HG02885 (cell line): ENCODE results near the gene SUCLG2.

Experiments used
- ATAC-seq: cut with Tn5 transposase; IDR thresholded peaks from one replicate; pipeline ENCODE4 v1.9.1; 2021; ENCODE audit warnings: mild to moderate bottlenecking; ENCODE audit not compliant: unreplicated experiment, poor library complexity

Gene SUCLG2

DNA sequence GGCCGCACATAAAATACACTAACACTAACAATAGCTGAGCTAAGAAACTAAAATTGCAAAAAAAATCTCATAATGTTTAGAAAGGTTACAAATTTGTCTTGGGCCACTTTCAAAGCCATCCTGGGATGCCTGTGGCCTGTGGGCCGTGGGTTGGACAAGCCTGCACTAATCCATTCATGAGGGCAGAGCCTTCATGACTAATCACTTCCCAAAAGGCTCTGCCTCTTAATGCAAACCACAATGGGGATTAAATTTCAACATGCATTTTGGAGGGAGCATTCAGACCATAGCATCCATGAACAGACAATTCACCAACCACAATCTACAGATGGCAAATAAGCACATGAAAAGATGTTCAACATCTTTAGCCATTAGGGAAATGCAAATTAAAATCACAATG, 128.2 kb downstream of the SUCLG2 start:
- no peak for ATAC-seq

DNA sequence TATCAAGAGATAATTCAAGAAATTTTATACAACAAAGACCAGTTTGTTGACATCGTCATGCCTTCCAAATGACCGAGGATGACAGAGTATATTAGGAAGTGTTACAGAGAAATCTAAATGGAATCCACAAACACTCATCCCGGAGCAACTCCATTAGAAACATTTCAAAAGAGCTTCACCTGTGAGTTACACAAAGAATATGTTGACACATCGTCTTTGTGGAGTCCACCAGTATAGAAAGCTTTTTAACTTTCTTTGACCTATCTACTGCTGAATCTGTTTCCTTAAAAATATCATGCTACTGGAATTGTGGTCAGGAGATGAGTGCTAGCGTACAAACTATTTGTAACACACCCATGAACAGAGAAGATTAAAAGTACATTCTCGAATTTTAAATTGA, 130.4 kb downstream of the SUCLG2 start:
- no peak for ATAC-seq

DNA sequence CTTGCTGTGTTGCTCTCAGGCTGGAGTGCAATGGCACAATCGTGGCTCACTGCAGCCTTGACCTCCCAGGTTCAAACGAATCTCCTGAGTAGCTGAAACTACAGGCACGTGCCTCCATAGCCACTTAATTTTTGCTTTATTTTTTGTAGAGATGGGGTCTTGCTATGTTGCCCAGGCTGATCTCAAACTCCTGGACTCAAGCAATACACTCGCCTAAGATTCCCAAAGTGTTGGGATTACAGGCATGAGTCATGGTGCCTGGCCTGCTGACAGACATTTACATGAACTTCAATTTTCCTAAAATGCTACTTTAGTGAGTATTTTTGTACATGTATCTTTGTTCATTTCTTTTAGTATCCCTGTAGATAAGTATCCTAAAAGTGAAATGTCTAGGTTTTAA, 132.3 kb downstream of the SUCLG2 start:
- no peak for ATAC-seq

DNA sequence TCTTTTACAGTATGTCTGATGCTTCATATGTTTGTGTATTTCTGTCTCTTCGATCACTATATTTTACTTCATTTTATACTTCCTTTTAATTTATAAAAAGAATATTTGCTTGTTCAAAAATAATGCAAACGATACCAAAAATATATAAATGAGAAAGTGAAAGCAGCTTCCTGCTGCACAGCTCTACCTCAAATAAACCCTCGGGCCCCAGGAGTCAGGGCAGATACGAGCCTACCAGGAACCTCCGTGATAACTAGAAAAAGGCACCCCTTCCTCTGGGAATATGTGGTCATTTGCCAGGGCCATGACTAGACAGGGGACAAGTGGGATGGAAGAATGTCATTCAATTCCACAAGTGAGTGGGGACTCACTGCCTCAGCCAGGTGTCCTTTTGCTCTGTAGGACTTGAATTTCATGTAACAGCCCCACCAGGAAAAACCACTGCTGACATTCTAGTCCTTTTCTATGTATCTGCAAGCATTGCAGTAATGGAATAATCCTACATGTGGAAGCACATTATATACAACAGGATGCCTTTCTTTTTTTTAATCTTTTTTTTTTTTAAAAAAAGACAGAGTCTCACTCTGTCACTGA, 133.3 kb downstream of the SUCLG2 start:
- peak; percentile 73 for ATAC-seq

DNA sequence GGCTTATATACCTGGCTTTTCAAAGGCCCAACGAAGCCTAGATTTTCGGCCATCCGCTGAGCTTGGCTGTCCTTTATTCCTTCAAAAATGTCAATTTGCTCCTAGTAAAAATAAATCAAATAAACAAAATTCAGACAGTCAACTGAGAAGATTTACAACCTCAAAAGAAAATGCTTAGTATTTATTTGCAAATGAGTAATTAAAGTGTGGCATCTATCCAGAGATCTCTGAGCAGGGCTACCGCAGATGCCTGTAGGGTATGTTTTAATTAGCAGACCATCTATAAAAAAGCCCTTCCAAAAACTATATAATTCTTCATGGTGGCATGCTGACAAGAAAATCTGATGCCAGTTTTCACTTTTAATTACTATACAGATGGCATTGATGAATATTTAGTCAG, 136.2 kb downstream of the SUCLG2 start:
- no peak for ATAC-seq

DNA sequence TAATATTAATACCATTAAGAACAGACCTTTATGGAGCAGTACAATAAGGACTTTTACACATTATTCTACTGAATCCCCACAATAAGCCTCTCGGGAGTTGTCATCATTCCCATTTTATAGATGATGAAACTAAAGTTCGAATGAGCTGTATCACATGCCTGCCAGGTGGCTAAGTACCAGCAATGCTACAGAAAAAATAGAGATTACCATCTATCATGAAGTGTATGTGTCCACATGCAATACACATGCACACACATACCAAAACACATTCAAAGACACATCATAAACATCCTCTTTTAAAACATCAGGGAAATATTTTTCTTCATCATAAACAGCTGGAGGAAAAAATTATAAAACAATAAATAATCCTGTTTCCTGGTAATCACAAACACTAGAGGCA, 136.6 kb downstream of the SUCLG2 start:
- ATAC-seq, result no peak

DNA sequence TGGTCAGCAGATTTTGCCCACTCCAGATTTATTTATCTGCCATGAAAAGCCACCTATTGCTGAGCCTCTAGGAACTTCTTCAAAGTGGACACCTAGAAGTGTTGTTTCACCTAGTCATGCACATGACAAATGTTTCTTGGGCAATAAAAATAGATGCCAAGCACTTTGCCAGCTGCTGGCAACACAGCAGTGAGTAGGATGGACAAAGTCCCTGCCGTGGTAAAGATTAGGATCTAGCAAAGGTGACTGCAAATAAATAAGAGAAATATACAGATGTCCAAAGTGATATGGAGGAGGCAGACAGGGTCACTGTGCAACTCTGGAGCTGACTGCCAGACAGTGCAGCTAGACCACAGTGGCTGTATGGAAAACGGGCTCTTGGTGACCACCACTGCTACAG, 137.9 kb downstream of the SUCLG2 start:
- ATAC-seq, result no peak

DNA sequence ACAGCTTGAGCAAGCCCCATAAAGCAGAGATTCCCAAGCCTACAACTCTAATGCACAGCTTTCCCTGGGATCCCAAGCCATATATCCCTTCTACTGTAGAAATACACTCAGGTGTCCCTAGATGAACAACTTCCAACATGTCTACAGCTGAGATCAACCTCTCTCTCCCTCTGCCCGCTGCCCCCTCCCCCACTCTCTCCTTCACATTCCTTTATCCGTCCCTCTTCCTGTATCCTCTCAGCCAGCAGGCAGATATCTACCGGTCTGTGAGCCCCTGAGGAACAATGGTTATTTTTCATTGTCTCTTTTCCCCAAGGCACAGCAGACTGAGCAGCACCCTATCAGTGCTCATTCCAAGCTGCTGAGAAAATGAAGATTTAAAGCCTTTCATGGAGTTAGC, 138.6 kb downstream of the SUCLG2 start:
- ATAC-seq, result no peak

DNA sequence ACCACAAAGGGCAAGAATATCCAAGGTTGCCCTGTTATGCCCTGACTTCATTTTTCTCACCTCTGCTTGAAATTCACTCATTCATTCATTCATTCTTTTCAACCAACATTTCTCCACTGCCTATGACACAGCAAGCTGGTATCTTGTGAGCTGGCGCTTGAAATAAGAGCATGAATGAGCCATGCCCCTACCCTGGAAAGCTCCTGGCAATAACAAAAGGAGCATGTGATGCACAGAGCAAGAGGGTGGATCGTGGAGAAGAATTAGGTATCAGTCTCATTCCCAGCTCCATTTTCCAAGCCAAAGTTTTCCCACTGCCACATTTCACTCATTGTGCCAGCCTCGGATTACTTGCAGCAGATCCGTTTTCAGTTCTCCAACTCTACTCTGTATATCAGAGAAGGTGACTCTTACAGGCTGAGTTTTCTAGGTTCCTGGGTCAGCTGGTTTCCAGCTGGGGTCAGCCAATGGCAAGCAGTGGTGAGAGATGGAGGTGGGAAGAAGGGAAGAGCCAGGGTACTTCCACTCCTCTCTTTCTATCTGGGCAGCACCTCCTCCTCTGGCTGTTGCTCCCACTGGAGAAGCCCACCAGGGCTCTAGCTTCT, 144.8 kb downstream of the SUCLG2 start:
- ATAC-seq, result no peak

DNA sequence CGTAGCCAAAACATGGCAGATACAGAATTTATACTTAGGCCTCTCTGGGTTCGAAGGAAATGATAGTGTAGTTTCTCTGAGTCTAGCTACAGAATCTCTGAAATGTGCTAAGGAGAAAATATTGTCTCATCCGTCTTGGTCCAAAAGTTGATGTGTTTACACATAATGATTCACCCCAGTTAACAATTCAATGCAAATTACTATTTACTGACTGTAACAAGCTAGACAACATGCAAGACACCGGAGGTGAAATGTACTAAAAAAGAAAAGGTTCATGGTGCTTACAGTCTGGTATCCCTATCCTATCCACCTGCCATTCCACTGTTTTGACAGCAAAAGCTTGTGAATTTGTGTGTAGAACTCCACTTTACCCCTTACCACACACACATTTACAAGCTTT, 146.8 kb downstream of the SUCLG2 start:
- no peak for ATAC-seq

DNA sequence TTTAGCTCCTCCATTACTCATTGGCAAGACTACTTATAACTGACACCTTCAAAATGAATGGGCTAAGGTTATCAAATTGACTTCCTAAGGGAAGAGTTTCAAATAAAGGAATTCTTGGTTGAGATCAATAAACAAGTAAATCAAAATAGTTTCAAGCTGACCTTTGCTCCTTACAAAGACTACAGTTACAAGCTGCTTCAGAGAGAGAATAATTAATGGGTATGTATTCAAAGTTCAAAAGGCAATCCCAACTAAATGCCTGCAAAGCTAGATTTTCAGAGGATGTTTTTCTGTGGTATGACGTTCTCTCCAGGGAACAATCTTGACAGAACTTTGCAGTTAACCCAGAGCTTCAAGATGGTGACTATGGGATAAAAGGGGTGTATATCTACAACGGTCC, 153.7 kb downstream of the SUCLG2 start:
- no peak for ATAC-seq

DNA sequence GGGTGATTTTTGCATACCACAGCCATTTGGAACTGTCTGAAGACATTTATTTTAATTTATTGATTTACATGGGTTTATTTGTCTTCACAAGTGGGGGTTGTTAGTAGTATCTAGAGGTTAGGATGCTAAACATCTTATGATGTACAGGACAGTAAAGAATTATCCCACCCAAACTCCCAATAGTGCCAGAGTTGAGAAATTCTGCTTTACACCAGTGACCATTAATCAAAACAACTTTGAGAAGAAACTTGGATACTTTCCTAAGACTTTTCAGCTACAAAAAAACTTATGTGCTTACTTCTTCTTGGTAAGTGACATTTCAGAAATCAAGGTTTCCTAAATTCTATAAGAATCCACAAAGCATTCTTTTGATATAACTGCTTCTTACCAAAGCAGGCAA, 156.7 kb downstream of the SUCLG2 start:
- ATAC-seq, result no peak

DNA sequence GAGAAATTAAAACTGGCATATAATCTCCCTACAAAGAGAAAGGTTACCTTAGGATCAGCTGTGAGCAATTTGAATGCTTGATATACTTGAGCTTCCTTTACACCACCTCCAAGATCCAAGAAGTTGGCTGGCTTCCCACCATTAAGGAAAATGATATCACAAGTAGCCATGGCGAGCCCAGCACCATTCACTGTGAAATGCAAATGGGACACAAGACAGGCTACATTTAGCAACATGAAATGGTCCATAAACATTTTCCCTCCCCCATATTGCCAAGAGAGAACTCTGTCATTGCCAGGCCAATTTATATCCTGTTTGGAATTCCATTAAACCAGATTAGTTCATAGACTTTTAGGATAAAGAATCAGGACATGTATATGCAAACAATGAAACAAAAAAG, 158.7 kb downstream of the SUCLG2 start:
- no peak for ATAC-seq

DNA sequence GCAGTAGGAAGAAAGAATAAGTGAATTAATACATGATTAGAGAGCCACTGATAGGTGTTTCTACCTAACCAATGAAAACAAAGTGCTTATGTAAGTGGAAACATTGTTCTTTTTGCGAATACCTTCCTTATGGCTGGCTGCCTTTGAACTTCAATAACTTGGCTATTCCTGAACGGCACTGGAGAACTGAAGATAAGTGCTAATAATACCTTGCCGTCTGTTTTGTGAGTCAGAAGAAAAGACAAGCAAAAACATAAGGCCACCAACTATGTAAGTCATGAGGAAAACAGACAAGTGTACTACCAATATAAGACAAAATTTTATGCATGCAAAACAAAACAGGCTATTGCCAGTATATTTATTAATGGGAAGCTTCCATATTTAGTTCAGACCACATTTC, 160.6 kb downstream of the SUCLG2 start:
- no peak for ATAC-seq

DNA sequence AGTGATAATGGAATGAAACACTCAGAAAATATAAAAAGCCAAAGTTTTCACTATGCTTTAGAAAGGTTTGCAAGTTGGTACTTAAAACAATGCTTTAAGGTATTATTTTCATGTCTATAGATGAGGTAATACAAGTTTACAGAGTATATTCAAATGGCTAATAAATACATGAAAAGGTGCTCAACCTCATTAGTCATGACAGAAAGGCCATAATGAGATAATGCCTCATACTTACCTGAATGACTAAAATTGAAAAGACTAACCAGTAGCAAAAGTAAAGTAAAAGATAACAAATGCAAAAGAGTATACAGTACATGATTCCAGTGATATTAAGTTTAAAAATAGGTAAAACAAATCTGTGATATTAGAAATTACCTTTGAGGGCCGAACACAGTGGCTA, 163.8 kb downstream of the SUCLG2 start:
- no peak for ATAC-seq

DNA sequence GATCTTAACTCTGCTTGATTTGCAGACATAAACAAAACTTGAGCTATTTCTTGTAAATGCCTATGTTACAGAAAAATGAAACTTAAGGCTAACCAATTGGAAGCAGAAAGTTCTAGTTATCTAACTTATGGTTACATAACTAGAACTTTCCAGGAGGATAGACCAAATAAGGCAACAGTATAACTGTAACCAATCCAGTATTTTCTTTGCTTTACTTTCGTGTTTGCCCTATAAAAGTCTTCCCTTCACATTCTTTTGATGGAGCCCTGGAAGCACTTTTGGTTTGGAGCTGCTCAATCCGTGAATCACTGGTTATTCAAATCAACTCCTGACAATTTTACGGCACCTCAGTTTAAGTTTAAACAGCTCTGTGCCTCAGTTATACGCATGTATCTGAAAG, 164.6 kb downstream of the SUCLG2 start:
- no peak for ATAC-seq

DNA sequence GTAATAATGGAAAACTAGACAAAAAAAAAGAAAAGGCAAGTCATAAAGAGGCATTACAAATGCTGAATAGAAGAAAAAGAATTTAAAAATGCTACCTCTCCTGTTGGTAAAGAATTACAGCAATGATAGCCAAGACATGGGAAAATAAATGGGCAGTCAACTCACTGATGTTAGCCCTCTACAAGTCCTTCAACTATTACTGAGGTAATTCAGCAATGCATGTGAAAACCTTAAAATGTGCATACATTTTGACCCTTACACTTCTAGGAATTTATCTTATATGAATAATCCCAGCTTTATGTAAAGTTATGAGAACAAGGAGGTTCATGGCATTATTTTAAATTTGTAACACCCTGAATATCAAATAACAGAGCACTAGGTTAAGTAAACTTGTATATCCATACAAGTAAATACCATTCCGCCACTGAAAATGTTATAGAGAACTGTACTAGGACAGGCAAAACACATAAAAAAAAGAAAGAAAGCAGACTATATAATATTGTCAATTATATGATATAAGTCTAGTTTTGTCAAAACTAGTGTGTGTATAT, 166.8 kb downstream of the SUCLG2 start:
- no peak for ATAC-seq

DNA sequence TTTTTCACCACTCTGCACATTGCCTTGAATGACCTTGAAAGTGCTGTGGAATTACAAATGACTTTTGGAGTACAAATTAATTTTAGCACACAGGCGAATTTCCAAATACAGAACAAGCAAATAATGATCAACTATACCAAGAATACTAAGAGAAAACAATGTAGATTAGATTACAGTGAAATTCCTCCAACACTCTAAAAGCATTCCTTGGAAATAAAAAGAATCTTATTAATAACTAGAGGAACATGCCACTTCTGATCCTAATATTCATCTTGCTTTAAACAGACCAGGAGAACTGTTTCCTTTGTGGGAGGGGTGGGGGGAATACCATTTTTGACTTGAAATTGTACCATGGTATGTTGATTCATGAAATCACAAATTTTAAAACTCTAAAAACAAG, 167.5 kb downstream of the SUCLG2 start:
- no peak for ATAC-seq

DNA sequence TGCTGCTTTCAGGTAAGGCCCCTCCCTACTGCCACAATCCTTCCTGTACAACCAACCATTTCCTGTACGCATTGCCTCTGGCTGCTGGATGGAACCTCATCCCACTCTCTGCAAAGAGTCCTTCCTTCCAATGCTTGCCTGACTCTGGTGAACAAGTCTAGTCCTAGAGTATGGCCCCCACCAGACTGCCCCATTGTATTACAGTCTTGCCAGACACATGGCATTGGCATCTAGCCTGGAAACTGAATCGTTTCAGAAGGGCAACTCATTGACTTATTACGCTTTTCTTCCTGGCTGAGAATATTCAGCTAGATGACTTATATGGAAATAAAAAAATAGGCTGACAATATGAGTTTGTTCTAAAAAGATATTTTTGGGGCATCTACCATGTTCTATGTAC, 170.3 kb downstream of the SUCLG2 start:
- no peak for ATAC-seq

DNA sequence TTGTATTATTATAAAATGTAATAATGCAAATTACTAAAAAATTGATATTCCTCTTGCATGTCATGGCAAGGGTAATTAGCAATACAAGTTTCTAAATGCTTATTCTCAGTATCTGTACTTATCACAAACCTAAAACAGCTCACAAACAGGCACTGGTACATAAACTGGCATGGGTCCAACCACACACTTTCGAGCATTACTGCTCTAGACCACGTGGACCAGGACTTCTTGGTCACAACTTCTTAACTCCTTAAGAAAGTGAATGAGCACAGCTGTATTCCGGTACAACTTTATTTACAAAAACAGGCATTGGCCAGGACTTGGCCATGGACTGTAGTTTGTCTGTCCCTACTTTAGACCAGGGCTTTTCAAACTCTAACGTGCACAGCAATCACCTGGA, 173.3 kb downstream of the SUCLG2 start:
- ATAC-seq, result no peak

DNA sequence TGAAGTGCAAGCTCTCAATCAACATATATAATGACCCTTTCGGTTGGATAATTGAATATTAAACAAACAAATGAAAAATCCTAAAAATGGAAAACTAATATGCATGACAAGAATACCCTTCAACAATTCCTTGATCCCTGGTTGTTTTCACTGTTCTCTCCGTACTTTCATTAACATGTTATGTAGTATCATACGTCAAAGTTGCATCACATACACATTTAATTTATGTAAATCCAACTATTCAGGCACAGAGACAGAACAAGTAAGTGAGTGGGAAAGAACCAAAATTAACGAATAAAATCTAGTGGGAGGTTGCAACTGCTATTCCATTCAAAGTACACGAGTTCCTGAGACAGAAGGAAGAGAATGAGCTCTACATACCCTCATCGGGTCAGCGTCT, 176.0 kb downstream of the SUCLG2 start:
- ATAC-seq, result no peak

DNA sequence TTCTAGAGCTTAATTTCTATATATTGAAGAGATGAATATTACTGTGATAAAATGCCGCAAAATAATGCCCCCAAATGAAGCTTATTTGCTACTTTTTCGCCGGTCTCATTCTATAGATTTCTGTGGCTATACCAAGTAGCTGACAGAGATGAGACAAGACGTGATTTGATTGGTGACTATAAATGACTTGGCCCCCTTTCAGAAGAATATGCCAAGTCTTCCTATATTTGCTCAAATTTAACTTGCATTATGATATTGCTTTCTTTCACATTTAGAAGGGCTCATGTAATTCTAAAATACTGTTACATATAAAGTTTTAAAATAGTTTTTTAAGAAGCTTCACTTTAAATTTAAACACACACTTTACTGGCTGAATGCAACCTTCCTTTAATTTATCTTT, 180.1 kb downstream of the SUCLG2 start:
- no peak for ATAC-seq
